Globus pallidus (tissue), 1 donor: ENCODE data around the gene CHCHD6.

ENCODE experiments used
- DNase-seq: peaks from one replicate; pipeline ENCODE4 v3.0.0-alpha.2; 2015; ENCODE audit warnings: low spot score

CHCHD6 gene

DNA sequence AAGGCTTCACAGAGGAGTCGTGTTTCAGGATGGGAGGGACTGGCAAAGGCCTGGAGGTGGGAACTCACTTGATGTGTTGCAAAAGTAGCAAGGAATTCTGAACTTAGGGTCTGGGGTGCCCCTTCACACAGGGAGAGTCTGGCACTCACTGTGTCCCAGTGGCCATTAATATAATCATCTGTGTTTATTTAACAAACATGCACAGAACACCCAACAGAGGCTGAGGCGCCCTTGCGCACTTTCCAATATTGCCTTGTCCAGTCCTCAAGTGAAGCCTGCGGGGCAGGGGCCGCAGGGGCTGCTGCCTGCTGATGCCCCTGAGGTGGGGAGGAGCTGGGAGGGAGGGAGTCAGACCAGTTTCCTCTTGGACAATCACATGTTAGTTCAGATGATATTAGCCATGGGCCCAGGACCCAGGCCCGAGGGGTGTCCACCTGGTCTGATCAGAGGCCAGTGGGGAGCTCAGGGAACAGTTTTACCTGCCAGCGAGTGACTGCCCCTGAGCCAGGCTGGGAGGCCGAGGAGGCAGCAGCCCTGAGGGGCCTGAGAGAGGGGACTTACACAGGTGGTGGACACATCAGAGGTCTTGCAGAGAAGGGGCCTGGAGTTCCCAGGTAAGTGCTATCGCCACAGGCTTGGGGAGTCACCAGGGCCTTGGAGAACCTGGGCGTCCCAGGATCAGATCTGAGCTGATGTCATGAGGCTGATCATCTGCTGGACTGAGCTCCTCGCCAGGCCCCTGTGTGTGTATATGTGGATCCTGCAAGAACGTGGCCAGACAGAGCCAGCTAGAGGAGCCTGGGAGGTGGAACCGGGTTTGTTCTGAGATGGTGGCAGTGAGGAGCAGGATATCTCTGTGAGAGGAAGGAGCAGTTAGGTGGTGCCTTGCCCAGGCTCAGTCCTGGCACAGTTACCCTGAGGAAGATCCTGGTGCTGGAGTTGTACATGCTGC lies 35.3 kb upstream of the CHCHD6 start:
- no peak for DNase-seq

DNA sequence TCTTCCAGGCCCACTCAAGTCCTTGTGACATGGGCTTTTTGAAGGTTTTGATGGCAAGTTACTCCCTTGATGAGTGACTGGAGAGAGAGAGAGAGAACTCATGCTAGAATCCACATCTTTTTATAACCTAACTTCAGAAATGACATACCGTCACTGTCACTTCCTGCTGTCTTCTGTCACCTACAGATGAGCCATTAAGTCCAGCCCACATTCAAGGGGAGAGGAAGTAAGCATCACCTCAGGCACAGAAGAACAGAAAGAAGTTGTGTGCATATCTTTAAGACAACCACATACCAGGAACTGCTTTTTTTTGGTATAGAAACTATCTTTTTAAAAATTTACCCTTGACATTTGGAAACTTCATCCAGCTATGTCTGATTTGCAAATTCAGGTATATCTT lies 32.5 kb upstream of the CHCHD6 start:
- DNase-seq: no peak

DNA sequence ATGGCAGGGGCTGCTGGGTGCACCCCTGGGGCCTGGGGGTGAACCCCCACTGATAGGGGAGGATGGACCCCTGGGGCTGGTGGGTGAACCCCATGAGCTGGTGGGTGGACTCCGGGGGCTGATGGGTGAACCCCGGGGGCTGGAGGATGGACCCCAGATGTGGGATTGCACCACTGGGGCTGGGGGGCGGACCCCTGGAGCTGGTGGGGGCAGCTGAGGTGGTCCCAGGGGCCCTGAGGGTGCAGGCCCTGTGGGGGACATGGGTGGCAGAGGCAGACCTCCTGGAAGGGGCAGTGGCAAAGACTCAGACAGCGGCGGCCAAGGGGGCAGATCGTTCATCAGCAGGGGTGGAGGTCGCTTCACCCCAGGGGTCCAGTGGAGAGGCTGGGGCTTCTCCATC lies 31.7 kb upstream of the CHCHD6 start:
- DNase-seq: no peak

DNA sequence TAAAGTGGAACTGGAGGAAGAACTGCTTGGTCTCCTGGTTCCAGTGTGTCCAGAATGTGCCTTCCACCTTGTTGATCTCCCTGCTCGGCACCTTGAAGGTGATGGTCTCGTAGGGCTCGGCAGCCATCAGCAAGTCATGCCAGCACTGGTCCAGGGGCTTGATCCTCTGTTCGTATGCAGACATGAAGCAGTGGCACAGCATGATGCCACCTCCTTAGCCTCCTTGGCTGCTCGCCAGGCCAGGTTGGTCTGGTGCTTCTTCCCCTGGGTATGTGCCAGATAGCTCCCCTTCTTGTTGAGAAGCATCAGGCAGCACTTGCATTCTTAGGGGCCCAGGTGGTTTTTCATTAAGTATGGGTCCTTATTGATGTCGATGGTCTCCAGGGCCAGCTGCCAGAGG lies 31.3 kb upstream of the CHCHD6 start:
- no peak for DNase-seq

DNA sequence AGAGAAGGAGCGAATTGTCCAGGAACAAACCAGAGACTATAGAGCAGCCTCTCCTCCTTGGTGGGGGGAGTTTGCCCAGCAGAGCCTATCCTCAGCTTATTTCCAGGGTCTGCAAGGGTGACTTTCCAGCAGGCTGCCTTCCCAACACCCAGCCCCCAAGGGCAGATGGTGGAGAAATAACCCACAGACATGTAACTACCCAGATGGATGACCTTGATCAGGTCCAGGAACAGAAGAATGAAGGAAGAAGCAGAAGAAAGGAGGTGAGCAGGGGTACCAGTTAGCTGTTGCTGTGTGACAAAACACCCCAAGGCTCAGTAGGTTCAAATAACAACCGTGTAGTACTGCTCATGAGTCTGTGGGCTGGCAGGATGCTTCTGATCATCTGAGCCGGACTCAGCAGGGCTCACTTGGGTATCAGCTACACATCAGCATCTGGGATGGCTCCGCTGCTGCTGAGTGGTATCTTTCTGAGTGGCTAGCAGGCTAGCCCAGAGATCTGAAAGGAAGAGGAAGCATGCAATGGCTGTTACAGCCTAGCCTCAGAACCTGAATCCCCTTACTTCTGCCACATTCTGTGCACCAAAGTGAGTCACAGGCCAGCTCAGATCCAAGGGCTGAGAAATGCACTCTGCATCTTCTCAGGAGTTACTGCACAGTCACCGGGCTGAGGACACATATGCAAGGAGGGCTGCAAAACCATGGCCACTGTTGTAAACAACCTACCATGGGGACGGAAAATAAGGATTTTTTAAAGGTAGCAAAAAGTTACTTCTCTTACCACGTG lies 26.9 kb upstream of the CHCHD6 start:
- DNase-seq: no peak

DNA sequence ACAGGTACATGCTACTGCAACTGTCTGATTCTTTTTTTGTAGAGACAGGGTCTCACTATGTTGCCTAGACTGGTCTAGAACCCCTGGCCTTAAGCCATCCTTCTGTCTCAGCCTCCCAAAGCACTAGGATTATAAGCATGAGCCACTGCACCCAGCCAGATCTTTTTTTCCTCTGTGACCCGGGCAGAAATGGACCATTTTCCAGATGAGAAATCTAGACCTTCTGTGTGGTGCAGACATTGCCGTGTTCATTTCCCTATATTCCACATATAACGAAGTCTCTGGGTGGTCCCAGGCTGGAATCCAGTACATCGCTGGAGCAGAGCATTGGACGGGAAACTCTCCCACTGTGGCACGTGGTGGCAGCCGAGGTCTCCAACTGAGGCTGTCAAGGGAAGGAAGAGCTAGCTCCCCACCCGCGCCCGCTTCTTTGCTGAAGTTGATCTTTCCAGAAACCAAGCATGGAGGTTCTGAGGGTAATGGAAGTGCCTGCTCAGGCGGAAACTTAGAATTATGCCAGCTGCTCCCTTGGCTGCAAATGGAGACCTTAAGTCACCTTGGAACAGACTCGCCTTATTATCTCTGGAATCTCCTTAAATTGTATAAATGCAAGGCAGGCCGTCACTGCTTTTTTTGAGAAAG lies 26.1 kb upstream of the CHCHD6 start:
- DNase-seq: no peak

DNA sequence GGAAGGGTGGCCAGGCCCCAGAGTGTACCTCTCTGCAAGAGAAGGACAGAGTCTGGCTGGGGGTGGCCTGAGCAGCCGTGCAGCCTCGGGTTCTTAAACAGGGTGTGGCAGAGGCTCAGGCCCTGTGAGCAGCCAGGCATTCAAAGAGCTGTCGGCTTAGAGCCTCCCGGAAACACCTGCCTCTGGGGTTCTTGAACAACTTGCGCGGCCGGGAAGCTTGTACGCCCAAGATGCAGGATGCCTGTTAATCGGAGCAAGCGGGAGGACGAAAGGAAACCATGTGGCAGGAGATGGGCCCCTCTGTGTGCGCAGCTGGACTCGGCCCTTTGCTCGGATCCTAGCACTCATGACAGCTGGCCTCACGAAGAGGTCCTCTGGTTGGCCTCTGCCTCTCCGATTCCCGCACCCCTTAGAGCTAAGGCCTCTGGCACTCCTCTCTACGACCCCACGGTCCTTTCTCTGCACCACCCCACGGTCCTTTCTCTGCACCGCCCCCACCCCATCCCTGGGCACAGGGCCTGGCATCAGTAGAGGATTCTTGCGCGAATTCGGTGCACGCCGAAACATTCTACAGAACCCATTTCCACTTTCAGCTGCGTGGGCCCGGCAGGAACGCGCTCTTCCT lies 25.2 kb upstream of the CHCHD6 start:
- DNase-seq: no peak

DNA sequence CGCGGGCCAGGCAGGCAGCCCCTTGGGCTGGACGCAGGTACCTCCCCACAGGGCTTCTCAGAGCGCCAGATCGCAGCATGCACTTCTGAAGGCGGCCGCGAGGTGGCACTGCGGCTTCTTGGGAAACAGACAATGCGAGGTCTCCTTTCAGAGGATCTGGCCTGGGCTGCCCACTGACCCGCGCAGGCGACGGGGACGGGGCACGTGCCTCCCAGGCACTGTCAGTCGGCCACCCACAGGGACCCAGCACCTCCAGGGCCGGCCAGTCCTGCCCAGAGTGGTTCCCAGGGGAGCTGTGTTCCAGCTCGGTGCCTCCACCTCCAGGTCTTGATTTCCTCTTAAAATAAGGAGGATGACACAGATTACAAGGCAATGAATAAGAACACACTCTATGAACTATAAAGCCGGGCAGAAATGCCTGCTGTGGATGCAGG lies 24.7 kb upstream of the CHCHD6 start:
- DNase-seq: peak; percentile 56

DNA sequence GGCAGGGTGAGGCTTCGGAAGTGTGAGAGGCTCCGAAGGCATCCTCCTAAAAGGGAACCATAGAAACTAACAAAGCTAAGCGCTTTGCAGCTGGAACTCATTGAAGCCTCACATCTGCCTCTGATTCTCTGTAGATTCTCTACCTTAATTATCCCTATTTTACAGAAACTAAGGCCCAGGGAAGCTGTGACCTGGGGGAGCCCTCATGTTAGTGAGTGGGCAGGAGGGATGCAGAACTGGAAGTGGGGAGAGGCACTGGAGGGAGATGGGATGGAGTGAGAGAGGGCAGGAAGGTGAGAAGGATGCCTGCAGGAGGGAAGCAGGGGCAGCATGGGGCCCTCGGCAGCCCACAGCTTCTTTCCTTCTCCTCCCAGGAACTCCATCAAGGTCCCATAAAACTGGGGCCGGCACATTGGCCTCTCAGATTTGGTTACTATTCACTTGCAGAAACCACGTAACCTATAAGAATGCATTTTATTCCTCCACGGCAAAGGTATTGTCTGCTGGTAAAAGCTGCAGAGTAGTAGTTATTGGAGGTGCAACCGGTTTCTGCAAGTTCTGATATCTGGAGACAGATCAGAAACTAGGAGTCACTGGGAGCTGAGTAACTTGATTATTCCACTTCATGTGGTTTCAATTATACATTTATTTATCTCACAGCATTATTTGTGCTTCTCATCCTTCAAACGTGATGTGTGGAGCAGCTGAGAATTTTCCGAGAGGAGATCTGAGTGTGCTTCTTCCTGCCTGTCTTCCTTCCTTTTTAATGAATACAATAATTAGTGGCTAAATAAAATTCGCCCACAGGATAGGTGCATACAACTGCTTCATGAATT lies 24.0 kb upstream of the CHCHD6 start:
- DNase-seq: no peak

DNA sequence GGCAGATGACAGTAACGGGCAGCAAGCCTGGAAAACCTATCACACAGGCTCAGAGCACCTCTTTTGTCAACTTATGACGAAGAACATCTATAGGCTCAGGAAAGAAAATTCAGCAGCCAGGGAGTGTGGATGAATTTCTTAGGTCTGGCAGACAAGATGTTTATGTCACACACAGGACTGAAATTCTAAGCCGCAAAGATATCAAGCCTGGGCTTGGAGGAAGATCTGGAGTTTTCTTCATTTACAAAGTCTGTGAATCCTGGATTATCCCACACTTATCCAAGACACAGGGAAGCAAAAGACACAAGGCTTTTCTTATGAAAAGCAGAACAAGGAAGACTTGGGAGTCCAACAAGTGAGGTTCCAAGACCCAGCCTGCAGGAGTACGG lies 23.4 kb upstream of the CHCHD6 start:
- DNase-seq: no peak

DNA sequence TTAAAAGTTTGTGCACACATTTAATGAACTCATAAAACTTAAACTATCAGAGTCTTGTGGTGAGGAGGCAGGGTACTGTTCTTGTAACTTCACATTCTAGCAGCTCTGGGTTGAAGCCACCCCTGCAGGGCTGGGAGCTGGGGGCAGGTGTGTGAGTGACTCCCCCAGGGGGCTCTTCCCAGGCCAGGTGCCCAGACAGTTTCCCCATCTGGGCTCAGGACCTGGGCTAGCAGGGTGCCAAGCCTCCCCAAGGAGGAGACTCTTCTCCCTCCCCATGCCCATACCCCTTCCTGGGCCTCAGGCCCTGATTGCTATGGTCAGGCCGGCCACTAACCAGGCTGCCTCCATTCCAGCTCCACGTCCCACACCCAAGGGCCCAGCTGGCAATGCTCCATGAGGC lies 22.0 kb upstream of the CHCHD6 start:
- no peak for DNase-seq

DNA sequence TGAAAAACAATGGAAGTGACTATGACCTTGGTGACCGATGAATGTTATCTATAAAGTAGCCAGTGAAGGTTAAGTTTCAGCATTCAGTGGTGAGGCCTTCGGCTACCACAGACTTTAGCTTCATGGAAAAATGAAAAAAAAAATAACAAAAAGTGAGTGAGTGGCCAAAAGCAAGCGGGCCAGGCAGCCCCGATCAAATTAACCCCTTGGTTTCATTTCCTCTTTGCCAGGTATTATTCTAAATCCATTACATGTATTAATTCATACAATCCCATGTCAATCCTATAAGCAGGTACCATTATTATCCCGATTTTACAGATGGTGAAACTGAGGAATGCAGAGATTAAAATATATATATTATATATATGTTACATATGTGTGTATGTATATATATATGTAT lies 21.0 kb upstream of the CHCHD6 start:
- DNase-seq: no peak

DNA sequence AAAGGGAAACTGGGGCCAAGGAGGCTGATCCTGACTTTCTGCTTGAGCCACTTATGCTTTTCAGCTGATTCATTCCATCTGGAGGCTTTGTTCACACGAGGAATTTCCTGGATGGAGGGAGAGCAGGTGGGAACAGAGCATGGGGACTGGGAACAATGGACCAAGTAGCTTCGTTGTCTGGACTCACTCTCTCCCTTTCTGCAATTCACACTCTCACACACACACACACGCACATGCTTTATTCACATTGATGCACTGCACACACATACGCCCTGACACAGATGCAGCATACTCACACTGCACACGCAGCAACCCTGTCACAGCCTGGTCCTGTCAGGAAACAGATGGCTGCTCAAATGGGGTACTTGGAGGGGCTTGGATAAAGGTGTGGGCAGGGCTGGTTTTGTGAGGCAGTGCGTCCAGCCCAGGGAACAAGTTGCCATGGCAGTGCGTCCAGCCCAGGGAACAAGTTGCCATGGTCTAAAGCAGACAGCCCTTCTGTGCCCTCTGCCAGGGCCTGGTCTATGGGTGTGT lies 19.8 kb upstream of the CHCHD6 start:
- DNase-seq: no peak

DNA sequence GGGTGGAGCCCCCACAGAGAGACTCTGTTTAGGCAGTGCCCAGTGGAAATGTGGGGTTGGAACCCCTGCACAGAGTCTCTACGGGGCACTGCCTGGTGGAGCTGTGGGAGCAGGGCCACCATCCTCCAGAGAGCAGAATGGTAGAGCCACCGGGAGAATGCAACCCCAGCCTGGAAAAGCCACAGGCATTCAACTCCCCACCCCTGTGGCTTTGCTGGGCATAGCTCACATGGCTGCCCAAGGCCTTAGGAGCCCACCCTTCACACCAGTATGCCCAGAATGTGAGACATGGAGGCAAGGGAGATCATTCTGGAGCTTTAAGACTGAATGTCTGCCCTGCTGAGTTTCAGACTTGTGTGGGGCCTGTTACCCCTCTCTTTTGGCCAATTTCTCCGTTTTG lies 19.0 kb upstream of the CHCHD6 start:
- no peak for DNase-seq

DNA sequence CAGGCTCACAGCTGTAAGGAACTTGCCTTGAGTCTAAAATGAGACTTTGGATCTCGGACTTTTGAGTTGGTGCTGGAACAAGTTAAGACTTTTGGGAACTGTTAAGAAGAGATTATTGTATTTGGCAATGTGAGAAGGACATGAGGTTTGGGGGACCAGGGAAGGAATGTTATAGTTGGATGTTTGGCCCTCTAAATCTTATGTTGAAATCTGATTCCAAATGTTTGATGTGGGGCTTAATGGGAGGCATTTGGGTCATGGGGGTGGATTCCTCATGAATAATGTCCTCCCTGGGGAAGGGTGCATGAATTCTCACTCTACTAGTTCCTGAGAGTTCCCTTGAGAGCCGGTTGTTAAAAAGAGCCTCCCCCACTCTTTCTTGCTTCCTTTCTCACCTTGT lies 18.5 kb upstream of the CHCHD6 start:
- DNase-seq: no peak

DNA sequence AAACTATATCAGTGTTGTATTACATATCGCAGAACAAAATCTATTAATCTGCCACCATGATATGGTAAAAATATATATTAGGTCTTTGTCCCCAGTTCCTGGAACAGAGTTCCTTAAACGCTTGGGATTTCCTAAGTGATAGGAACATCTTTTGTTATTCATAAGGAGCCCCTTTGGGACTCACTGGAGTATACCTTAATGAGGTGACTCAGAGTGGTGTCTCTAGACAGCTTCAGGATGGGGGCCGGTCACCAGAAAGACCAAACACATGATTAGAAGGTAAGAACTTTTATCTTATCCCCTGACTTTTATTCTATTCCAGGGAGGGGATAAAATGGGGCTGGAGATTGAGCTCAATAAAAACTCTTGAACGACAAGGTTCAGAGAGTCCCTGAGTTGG lies 12.3 kb upstream of the CHCHD6 start:
- no peak for DNase-seq

DNA sequence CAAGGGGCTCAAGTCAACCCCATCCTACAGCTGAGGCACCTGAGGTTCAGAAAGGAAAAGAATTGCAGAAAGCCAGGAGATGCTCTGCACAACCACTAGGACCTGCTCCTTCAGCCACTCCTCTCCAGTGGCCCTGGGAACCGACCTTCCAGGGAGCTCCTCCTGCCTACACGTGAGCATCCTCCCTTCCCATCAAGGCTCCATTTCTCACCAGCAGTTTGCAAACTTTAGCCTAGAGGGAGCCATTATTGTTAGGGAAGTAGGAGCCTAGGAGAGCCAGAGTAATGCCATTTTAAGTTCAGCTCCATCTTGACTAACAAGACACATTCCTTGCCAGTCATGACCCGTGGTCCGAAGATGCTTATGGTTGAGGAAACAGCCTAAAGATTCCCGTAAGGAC lies 11.2 kb upstream of the CHCHD6 start:
- no peak for DNase-seq

DNA sequence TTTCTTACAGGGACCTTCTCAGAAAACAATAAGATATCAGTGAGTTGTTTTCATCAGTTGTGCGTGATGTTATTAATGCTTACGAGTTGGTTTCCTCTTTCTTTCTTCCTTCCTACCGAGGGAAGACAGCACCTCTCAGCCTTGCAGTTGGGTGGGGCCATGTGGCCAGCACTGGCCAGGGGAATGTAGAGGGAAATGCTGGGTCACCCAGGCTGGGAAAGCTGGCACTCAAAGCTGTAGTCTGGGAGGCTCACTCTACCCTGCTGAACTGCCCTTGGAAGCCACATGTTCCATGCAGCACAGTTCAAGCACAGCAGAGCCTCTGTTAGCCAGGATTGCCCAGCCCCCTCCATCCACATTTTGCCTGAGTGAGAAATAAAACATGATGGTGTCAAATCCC lies 10.1 kb upstream of the CHCHD6 start:
- no peak for DNase-seq

DNA sequence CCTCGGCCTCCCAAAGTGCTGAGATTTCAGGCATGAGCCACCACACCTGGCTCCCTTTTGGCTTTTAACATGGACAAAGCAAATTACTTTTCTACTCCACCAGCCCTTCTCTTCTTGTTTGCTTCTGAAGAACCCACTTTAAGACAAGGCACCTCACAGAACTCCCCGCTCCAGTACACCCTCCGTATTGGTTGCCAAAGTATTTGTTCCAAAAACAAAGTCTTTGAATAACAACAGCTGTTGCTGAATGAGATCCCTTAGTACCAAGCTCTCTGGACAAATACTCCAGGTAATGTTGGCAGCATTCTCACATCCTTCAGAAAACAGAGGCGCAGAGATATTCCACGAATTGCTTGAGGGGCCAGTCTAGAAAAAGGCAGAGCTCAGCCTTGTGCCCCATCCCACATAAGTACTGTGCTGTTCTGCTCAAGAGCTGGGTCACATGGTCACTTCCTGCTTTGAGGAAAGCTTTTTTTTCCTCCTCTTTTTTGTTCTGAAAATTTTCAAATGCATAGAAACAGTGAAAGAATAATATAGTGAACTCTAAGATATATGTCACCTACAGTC lies 7.3 kb upstream of the CHCHD6 start:
- DNase-seq: no peak

DNA sequence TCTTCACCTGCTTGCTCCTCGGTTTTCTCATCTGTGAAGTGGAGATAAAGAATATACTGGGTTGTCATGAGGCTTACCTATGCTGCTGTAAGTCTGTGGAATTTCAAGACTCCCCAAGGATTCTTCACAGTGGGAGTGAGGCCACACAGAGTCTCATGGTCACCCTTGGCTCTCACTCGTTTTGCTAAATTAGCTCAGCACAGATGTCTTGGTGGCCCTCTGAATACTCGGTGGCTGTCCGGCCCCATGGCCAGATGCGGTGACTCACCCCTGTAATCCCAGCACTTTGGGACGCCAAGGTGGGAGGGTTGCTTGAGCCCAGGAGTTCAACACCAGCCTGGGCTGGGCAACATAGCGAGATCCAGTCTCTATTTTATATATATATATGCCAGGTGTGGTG lies 5.0 kb upstream of the CHCHD6 start:
- no peak for DNase-seq
